GM18520 (cell line): ENCODE results near the gene ZNHIT1.
"Not testable (repeated sequence)": the region's sequence is repeated elsewhere in the genome, so short reads cannot be mapped to it uniquely, and the experiment has no call there.

ENCODE experiments used
- ATAC-seq: cut with Tn5 transposase; IDR thresholded peaks from one replicate; pipeline ENCODE4 v1.9.1; 2021; ENCODE audit not compliant: unreplicated experiment

Gene ZNHIT1

GRCh38 chr7:101240226-101241014, 22.5 kb downstream of the ZNHIT1 start:
- ATAC-seq = no peak

GRCh38 chr7:101241015-101241363, 23.0 kb downstream of the ZNHIT1 start:
- no peak for ATAC-seq

GRCh38 chr7:101241443-101242349, 23.7 kb downstream of the ZNHIT1 start:
- ATAC-seq = no peak

DNA sequence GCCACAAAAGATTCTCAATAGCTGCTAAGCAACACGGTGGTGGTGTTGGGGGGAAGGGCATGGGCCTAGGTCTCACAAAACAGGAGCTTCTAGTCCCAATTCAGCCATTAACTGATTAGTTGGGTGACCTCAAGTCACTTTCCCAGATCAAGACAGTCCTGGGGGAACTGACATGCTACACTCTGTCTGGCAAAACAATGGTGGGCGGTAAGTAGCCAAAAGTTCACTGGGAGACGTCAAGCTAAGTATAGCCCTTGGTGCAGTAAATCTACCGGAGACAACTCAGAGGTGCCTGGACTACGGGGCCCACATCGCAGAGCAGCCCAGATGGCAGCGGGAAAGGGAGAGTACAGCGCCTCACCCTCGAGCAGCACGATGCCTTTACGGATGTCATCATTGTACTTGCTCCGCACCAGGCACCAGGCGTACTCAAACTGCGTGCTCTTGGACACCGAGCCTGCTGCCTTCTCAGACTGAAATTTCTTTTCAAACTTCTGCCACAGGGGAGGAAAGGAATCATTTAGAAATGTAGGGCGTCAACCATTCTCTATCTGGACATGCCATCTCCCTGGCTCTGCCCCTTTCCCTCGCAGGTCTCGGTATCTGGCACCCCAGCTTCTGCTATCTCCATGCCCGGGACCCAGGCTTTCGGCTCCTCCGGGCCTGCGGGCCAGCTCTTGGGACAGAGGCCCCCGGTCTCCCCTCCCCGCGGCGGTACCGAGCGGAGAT, 25.8 kb downstream of the ZNHIT1 start:
- no peak for ATAC-seq

- peak; percentile 86 for ATAC-seq
Observed at GRCh38 chr7:101244375-101245146, 26.6 kb downstream of the ZNHIT1 start, which contains the start of gene FIS1. FIS1 (minus strand) TSS chr7:101245081; CDS start chr7:101245004, 77 bp downstream.

DNA sequence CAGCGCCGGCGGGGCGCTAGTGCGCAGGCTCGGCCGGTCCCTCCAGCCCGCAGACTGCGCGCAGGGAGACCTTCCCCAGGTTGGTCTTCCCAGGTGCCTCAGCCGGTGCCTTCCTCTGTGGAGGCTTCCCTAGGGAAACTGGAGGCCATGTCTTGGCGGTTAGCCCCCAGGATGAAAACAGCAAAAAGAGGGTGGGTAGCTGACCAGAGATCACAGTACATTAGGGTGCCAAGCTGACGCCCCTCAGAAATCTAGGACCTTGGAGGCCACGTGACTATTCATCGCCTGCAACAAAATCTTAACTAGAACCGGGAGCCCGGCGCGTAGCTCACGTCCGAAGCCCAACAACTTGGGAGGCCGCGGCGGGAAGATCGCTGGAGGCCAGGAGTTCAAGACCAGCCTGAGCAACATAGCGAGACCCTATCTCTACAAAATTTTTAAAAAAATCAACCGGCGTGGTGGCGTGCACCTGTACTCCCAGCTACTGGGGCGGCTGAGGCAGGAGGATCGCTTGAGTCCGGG, 27.2 kb downstream of the ZNHIT1 start:
- ATAC-seq = no peak

DNA sequence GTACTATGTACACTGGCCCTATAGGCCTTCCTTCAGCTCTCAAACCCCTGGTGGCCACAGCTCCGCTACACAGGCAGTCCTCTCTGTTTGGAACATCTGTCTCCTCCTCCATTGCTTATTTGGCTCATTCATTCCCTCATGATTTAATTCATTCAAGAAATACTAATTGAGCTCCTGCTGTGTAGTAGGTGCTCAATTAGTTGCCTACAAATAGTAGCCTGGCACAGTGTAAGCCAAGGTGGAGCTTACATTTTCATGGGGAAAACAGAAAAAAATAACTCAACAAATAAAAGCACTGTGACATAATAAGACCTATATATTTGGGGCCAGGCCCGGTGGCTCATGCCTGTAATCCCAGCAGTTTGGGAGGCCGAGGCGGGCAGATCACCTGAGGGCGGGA, 30.3 kb downstream of the ZNHIT1 start:
- ATAC-seq = no peak

DNA sequence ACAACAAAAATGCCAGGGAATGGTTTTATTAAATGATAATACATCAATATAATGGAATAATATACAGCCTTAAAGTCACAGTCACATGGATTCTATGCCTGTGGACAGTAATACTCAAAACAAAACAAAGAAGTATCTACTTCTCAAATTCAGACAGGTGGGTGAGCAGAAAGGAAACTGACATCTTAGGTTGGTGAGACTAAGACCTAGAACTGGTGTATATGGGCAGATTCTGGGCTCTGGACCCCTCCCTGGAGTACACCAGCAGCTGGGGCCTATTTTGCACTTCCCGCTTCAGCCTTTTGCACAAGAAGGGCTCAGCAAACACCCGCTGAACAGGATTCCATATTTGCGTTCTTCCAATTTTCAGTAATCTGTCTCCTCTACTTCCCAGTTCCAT, 32.4 kb downstream of the ZNHIT1 start:
- no peak for ATAC-seq

- peak; percentile 93 for ATAC-seq
Observed at GRCh38 chr7:101251871-101252659, 34.1 kb downstream of the ZNHIT1 start.

DNA sequence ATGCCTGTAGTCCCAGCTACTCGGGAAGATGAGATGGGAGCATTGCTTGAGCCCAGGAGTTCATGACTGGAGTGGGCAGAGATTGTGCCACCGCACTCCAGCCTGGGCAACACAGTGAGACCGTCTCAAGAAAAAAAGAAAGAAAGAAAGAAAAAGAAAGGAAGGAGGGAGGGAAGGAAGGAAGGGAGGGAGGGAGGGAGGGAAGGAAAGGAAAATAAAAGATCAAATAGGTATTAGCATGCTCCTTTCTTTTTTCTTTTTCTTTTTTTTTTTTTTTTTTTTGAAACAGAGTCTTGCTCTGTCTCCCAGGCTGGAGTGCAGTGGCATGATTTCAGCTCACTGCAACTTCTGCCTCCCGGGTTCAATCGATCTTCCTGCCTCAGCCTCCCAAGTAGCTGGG, 35.2 kb downstream of the ZNHIT1 start:
- ATAC-seq = not testable (repeated sequence)

GRCh38 chr7:101255796-101256195, 37.8 kb downstream of the ZNHIT1 start:
- no peak for ATAC-seq

DNA sequence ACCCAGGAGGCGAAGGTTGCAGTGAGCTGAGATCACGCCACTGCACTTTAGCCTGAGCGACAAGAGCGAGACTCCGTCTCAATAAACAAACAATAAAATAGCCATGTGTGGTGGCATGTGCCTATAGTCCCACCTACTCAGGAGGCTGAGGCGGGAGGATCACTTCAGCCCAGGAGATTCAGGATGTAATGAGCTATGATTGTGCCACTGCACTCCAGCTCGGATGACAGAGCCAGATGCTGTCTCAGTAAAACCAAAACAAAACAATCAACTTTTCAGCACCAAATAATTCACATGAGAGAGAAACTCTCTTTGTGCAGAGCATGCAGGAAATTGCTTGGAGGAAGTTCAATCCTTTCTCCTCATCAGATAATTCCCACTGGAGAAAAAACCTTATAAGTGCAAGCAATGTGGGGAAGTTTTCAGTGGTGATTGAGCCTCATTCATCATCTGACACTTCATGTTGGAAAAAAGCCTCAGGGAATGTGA, 40.3 kb downstream of the ZNHIT1 start:
- no peak for ATAC-seq

GRCh38 chr7:101264102-101264706, 46.2 kb downstream of the ZNHIT1 start:
- ATAC-seq = not testable (repeated sequence)

- ATAC-seq = no peak
Observed at GRCh38 chr7:101265622-101266516, 47.9 kb downstream of the ZNHIT1 start.

- no peak for ATAC-seq
Observed at GRCh38 chr7:101269664-101270063, 51.7 kb downstream of the ZNHIT1 start.

DNA sequence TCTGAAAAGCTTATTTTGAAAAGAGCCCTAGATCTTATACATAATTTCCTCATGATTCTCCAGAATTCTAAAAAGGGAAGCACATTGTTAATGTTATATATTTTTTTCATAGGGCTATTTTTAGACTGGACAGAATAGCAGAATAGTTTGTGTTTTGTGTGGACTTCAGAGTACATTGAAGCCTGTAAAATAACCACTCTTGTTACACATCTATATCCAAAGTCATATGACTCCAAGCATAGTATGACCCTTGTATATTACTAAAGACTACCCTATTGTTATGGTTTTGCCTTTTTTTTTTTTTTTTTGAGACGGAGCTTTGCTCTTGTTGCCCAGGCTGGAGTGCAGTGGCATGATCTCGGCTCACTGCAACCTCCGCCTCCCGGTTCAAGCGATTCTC, 53.1 kb downstream of the ZNHIT1 start:
- ATAC-seq = no peak

- ATAC-seq = no peak
Observed at GRCh38 chr7:101273206-101273605, 55.2 kb downstream of the ZNHIT1 start.
